Activated naive CD4-positive, alpha-beta T cell treated with anti-CD3 and anti-CD28 coated beads, Interleukin-2, amount 50 U/mL, for 72 hours (primary cell): ENCODE results near the gene MAPK6. TPM values are rescaled to one million over a fixed set of nuclear protein-coding genes. Genes with fewer than 3 reads are reported as not detected.
"Not testable (repeated sequence)": the region's sequence is repeated elsewhere in the genome, so short reads cannot be mapped to it uniquely, and the experiment has no call there.

Source experiments
- ATAC-seq, 2 donors: fragments of 150-1000 bp; cut with Tn5 transposase; 2 replicates each; pipeline ENCODE4 v1.10.0; 2021; ENCODE audit warnings: mild to moderate bottlenecking in 2 of 2, moderate library complexity in 2 of 2
- DNase-seq, 2 donors: peaks; one replicate each; pipeline ENCODE4 v3.0.0; 2021 to 2022; ENCODE audit warnings: low spot score in 2 of 2
- H3K27ac Mint-ChIP-seq, 2 donors: one replicate each; pipeline ENCODE4 v1.8.0; 2022; ENCODE audit warnings: mild to moderate bottlenecking in 2 of 2, mixed read lengths in 2 of 2
- H3K36me3 Mint-ChIP-seq, 2 donors: one replicate each; pipeline ENCODE4 v1.8.0; 2022; ENCODE audit warnings: mixed read lengths in 2 of 2
- H3K9me3 Mint-ChIP-seq, 2 donors: one replicate each; pipeline ENCODE4 v1.8.0; 2022; ENCODE audit warnings: mixed read lengths in 2 of 2
- total RNA-seq, 2 donors: library from RNA; stranded (reverse); gene quantifications; one replicate each; pipeline ENCODE4 v1.2.3, GENCODE V29; 2022

The MAPK6 gene
- total RNA-seq, 2 donors from 2014 or later, result 15.2 to 30.9 TPM

DNA sequence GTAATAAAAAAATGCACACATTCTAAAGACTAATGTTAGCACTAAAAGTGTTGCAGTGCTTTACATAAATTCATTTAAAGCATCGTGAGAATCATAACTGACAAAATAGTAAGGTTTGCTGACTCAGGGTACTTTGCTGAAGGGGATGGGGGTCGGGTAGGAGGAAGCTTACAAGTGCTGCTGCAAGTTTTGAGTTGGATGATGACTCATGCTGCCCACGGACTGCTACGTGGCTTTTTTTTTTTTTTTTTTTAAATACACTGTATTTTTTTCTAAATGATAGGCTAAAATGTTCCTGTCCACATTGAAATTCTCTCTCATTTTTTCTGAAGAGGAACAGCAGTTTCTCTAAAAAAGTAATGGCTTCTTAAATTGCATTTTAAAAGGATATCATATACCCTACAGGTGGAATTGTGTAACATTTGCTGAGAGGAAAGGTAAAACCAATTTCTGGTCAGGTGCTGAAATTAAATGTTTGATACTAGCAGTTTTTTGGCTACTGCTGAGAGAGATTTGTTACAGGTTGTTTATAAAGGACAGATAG, 2.2 kb downstream of the MAPK6 start:
- peak overlapping the region; percentile 97 for H3K27ac Mint-ChIP-seq
- H3K9me3 Mint-ChIP-seq, result no peaks in the 10 kb centered on the region
- peaks cover 11 to 14% of the 10 kb centered on the region in 2 donors for H3K36me3 Mint-ChIP-seq
- DNase-seq, result peak in 1 of 2 donors; percentile 53
- peak; percentile 42 to 61 for ATAC-seq

DNA sequence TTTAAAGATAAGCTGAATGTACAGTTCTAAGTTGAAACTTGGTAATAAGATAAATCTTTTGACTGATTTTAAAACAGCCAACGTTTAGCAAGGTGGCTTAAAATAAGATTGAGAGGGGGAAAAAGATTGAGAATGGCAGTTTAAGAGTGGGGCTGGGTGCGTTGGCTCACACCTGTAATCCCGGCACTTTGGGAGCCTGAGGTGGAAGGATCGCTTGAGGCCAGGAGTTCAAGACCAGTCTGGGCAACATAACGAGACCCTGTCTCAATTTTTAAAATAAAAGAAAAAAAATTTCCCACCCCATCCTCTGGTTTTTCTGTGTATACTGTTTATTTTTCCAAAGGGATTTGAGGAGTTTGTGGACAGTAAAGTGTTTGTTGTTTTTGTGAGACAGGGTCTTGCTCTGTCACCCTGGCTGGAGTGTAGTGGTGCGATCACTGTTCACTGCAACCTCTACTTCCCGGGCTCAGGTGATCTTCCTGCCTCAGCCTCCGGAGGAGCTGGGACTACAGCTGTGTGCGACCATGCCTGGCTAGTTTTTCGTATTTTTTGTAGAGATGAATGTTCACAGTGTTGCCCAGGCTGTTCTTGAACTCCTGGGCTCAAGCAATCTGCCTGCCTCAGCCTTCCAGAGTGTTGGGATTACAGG, 3.0 kb downstream of the MAPK6 start:
- DNase-seq (no peak), ATAC-seq (no peak)
- Mint-ChIP-seq H3K36me3 (peaks cover 11 to 14% of the 10 kb centered on the region in 2 donors), H3K27ac (no peak overlapping the region), H3K9me3 (no peaks in the 10 kb centered on the region)

- H3K27ac Mint-ChIP-seq, result no peak overlapping the region
- no peak for DNase-seq
- peaks cover 14% of the 10 kb centered on the region in 2 donors for H3K36me3 Mint-ChIP-seq
- ATAC-seq, result no peak
- H3K9me3 Mint-ChIP-seq, result no peaks in the 10 kb centered on the region
Observed at GRCh38 chr15:52023169-52023922, 4.3 kb downstream of the MAPK6 start.

GRCh38 chr15:52028431-52029093, 9.5 kb downstream of the MAPK6 start:
- no peaks in the 10 kb centered on the region for H3K9me3 Mint-ChIP-seq
- DNase-seq (no peak), ATAC-seq (no peak)
- peaks cover 5 to 23% of the 10 kb centered on the region in 2 donors for H3K36me3 Mint-ChIP-seq
- H3K27ac Mint-ChIP-seq, result peak overlapping the region in 1 of 2 donors; percentile 0

- H3K27ac Mint-ChIP-seq, result peak overlapping the region in 1 of 2 donors; percentile 33
- ATAC-seq (no peak), DNase-seq (no peak)
- H3K36me3 Mint-ChIP-seq, result peaks cover 11 to 38% of the 10 kb centered on the region in 2 donors
- no peaks in the 10 kb centered on the region for H3K9me3 Mint-ChIP-seq
Observed at GRCh38 chr15:52030010-52030409, 11.0 kb downstream of the MAPK6 start.

DNA sequence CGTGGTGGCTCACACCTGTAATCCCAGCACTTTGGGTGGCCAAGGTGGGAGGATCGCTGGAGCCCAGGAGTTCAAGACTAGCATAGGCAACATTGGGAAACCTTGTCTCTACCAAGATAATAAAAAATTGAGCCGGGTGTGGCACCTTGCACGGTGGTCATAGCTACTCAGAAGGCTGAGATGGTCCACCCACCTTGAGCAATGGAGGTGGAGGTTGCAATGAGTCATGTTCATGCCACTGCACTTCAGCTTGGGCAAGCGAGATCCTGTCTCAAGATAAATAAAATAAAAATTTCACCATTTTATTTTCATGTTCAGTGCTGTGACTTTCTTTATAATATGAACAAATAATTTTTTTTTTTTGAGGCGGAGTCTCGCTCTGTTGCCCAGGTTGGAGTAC, 12.5 kb downstream of the MAPK6 start:
- H3K36me3 Mint-ChIP-seq, result peaks cover 12 to 40% of the 10 kb centered on the region in 2 donors
- peak in 1 of 2 donors; percentile 45 for ATAC-seq
- no peak for DNase-seq
- H3K9me3 Mint-ChIP-seq, result no peaks in the 10 kb centered on the region
- no peak overlapping the region for H3K27ac Mint-ChIP-seq

- no peak overlapping the region for H3K27ac Mint-ChIP-seq
- no peak for ATAC-seq
Observed at GRCh38 chr15:52037889-52038505, 19.0 kb downstream of the MAPK6 start.

DNA sequence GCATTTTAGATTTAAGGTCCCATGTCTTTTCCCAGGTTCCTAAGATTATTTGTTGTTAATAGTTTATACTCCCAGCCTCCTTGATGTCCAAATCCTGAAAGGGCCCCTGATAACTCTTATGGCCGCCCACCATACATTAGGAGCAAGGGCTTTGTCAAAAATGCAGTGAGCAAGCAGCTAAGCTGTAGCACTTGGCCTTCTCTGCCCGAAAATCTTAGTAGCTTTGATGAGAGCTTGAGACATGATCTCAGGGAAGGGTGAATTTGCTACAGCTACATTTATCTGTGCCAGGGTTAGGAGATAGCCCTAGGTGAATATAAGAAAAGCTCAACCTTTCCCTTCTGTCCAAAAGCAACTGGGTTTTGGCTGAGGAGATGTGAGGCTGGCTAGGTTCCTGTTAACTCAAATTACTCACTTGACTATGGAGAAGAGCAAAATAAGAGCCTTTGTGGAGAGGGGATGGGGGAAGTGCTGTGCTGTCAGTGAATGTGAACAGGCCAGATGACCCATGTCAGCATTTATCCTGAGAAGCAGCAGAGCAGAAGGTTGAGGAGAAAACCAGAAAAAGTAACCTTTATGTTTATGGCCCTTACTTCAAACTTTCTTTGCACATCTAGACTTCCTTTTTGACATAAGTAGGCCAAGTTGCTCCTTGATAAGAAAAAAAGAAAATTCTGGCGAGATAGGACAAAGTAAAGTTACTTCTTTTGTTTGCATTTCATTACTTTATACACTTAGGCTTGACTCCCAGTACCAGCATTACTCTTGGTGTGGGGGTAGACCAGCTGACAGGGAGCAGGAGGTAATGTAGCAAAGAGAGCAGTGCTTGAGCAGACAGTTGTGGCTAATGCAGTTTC, 21.1 kb downstream of the MAPK6 start:
- Mint-ChIP-seq H3K9me3 (no peaks in the 10 kb centered on the region), H3K36me3 (peaks cover 0 to 9% of the 10 kb centered on the region in 2 donors), H3K27ac (no peak overlapping the region)
- ATAC-seq (no peak), DNase-seq (no peak)

More at GRCh38 chr15:52037889-52038505, 19.0 kb downstream of the MAPK6 start:
- no peak for DNase-seq
- Mint-ChIP-seq H3K36me3 (peaks cover 8 to 31% of the 10 kb centered on the region in 2 donors), H3K9me3 (no peaks in the 10 kb centered on the region)

DNA sequence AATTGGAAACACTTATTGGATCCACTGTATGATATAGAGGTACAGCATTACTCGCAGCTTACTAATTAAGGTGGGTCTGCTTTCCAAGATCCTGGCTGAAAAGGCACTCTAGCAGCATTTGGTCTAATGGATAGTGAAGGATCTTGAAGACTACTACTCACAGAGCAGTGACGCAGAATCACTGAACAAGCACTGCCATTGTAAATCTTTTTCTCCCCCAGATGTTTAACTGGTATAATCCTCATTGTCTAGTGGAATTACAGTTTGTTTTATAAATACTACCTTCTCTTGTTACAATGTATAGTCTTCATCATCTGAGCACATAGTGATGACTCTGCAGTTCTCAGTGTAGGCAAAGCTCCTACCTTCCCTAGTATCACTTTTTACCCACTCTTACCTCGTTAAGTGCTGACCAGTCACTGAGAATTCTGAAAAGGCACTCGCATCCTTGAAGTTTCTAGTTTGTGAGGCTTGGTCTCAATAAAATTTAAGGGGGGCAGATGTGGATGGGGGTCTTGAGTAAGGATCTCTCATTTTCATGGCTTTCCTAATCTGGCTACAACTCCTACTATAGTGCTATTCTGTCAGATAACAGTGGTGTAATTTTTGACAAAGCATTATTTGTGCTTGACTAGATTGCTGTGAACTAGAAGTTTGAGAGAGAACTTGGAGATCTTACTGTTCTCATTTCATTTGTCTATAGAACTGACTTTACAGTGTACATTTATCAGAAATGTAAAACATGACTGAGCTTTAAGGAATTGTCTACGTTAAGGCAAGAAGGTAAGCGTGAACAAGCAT, 23.2 kb downstream of the MAPK6 start:
- DNase-seq (no peak), ATAC-seq (no peak)
- Mint-ChIP-seq H3K9me3 (no peaks in the 10 kb centered on the region), H3K27ac (no peak overlapping the region), H3K36me3 (peaks cover 7 to 17% of the 10 kb centered on the region in 2 donors)

DNA sequence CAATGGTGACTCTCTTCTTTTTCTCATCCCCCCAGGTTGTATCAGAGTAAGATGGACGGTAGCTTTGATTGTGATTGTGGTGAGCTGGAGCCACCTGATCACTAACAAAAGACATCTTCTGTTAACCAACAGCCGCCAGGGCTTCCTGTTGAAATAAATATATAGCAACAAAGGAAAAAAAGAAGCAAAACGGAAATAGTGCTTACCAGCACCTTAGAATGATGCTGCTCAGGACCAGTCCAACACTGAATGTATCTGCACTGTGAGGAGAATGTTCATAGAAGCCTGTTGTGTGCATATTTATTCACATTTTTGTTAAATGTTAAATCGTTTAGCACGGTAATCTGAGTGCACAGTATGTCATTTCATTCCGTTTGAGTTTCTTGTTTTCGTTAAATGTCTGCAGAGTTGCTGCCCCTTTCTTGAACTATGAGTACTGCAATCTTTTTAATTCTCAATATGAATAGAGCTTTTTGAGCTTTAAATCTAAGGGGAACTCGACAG, 26.8 kb downstream of the MAPK6 start:
- DNase-seq, result peak in 1 of 2 donors; percentile 9
- peak overlapping the region; percentile 80 to 95 for H3K27ac Mint-ChIP-seq
- ATAC-seq, result peak; percentile 56 to 65
- H3K9me3 Mint-ChIP-seq, result not testable (repeated sequence)
- peaks cover 7 to 22% of the 10 kb centered on the region in 2 donors for H3K36me3 Mint-ChIP-seq

GRCh38 chr15:52046552-52046951, 27.5 kb downstream of the MAPK6 start:
- peak overlapping the region; percentile 80 to 95 for H3K27ac Mint-ChIP-seq
- H3K9me3 Mint-ChIP-seq, DNase-seq, ATAC-seq: not testable (repeated sequence)
- H3K36me3 Mint-ChIP-seq, result peaks cover 7 to 22% of the 10 kb centered on the region in 2 donors

DNA sequence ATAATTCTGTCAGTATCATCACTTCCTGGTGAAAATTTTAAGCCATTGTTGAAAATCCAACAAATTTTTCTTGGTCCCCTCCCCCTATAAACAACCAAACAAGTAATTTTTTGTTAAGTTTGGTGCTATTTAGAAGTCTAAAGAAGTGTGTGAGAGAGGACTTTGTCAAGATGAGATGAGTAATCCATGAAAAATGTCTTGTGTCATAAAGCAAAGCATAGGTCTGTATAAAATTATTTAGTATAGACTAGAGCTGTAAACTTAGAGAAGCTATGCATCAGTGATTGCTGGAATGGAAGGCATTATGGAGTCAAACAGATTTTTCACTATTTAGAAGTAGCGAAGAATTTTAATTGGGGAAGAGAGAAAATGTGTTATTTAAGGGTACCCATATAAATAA, 31.4 kb downstream of the MAPK6 start:
- DNase-seq (no peak), ATAC-seq (no peak)
- peaks cover 7 to 14% of the 10 kb centered on the region in 2 donors for H3K36me3 Mint-ChIP-seq

DNA sequence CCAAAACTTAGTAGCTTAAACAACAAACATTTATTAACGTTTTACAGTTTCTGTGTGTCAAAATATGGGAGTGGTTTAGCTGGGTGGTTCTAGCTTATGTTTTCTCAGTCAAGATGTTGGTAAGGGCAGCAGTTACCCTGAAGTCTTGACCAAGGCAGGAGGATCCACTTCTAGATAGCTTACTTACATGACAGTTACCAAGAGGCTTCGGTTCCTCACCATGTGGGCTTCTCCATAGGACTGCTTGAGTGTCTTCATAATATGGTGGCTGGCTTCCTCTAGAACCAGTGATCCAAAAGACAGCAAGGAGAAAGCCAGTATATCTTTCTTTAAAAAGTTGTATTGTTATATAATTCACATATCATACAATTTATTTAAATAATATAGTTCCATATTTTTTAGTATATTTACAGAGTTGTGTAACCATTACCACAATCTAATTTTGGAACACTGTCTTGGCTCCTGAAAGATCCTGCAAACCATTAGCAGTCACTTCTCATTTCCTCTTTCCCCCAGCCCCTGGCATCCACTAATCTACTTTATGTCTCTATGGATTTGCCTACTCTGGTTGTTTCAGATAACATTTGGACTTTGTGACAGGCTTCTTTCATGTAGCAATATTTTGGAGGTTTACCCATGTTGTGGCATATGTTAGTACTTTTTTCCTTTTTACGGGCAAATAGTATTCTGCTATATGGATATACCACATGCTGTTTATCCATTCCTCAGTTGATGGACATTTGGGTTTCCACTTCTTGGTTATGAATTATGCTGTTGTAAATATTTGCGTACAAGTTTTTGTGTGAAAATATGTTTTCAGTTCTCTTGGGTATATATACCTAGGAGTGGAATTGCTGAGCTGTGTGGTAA, 33.3 kb downstream of the MAPK6 start:
- DNase-seq, result no peak
- Mint-ChIP-seq H3K9me3 (no peaks in the 10 kb centered on the region), H3K27ac (no peak overlapping the region), H3K36me3 (peaks cover 0 to 5% of the 10 kb centered on the region in 2 donors)
- no peak for ATAC-seq

More for the DNA sequence above, 31.4 kb downstream of the MAPK6 start:
- Mint-ChIP-seq H3K9me3 (no peaks in the 10 kb centered on the region), H3K27ac (no peak overlapping the region)

DNA sequence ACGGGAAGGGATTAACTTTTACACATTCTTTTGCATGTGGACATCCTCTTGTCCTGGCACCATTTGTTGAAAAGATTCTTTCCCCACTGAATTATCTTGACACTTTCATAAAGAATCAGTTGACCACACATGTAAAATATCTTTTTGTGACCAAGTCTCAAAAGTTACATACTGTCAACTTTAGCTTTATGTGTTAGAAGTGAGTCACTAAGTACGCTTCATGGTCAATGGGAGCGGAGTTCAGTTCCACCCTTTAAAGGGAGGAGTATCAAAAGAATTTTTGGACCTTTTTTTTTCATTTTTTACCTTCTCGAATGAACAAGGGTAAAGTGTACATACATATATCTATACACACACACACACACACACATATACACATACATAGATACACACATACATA, 35.4 kb downstream of the MAPK6 start:
- H3K9me3 Mint-ChIP-seq, result no peaks in the 10 kb centered on the region
- no peak for DNase-seq
- no peak overlapping the region for H3K27ac Mint-ChIP-seq
- no peak for ATAC-seq
- H3K36me3 Mint-ChIP-seq, result no peaks in the 10 kb centered on the region
